ENCODE measurements around the gene IL1RAPL2. TPM values are rescaled to one million over a fixed set of nuclear protein-coding genes. Genes with fewer than 3 reads are reported as not detected.

The IL1RAPL2 gene
- total and polyA plus RNA-seq, 2 of the 8 experiments (the other 6 are each of a cell fraction or from before 2014, with no cell fraction given) = 0.20 to 1.3 TPM

DNA sequence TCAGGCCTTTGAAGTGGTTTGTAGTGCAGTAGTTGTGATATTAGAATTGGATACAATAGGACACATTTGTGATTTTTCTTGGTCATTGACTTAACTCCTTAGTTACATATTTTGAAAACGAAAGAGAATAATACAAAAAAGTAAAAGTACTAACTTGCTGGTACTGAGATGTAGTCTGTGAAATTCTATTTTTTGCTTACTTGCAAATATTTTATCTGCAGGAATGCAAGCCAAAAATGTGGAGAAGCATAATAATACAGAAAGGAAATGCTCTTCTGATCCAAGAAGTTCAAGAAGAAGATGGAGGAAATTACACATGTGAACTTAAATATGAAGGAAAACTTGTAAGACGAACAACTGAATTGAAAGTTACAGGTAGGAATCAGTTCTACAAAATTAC is 701.2 kb downstream of the IL1RAPL2 start:
- CTCF ChIA-PET (ENCODE audit: partially characterized antibody) = no interaction called here
- POLR2A ChIA-PET (ENCODE audit: partially characterized antibody) = no interaction called here

More for the DNA sequence above, 701.2 kb downstream of the IL1RAPL2 start:
- no peak overlapping the region for H2BK5ac ChIP-seq (ENCODE audit: low read depth, low read length)
- WGBS, 2 experiments (ENCODE audit: extremely low coverage in 1 of 2, insufficient coverage in 1 of 2, insufficient read length in 1 of 2, insufficient replicate concordance in 2 of 2, low coverage in 1 of 2, low lambda C conversion rate in 2 of 2, missing lambda C conversion rate in 1 of 2) = 100% methylated on average over 2 of the region's 2 CpGs; no CpG with 5 or more reads in 1 of the 2 experiments
- no peaks in the 10 kb centered on the region for H4K20me1 ChIP-seq (replicated peaks in 1 of 2; ENCODE audit: control insufficient read depth in 1 of 2, insufficient read depth in 2 of 2, low read length in 2 of 2)
- no peaks in the 10 kb centered on the region for H3K27me3 ChIP-seq (replicated peaks in 1 of 4; ENCODE audit: control insufficient read depth in 3 of 4, extremely low read depth in 1 of 4, insufficient read depth in 3 of 4, low read length in 3 of 4)
- H3K4me1 ChIP-seq (replicated peaks in 1 of 4; ENCODE audit: control insufficient read depth in 3 of 4, insufficient read depth in 4 of 4, low read length in 3 of 4) = no peaks in the 10 kb centered on the region
- no peak overlapping the region for H4K91ac ChIP-seq (replicated peaks; ENCODE audit: insufficient read length, low read length)
- H4K8ac ChIP-seq (ENCODE audit: extremely low read depth, insufficient read depth, low read length) = no peak overlapping the region
- no peak overlapping the region for H2AK5ac ChIP-seq (ENCODE audit: low read depth, low read length)
- no peaks in the 10 kb centered on the region for H3K79me2 ChIP-seq (ENCODE audit: control insufficient read depth in 1 of 2, insufficient read depth in 2 of 2, low read length in 2 of 2)
- no peak overlapping the region for H3K23ac ChIP-seq (ENCODE audit: insufficient read length)
- no peak overlapping the region for H2AFZ ChIP-seq (ENCODE audit: low read length)
- H3K14ac ChIP-seq (ENCODE audit: insufficient read length) = no peak overlapping the region
- no peaks in the 10 kb centered on the region for H3K36me3 ChIP-seq (ENCODE audit: control insufficient read depth in 2 of 4, insufficient read depth in 4 of 4, low read length in 3 of 4)
- no peaks in the 10 kb centered on the region for H3K9me3 ChIP-seq (ENCODE audit: insufficient read depth in 2 of 2, low read depth in 1 of 2, low read length in 1 of 2)
- no peak overlapping the region for H3K56ac ChIP-seq (replicated peaks; ENCODE audit: insufficient read length, low read depth, low read length)
- no peak overlapping the region for H3K4ac ChIP-seq (replicated peaks; ENCODE audit: insufficient read length, low read depth, low read length)
- H2BK20ac ChIP-seq (ENCODE audit: low read length) = no peak overlapping the region
- no peak for DNase-seq (ENCODE audit: low read depth in 1 of 2, low spot score in 2 of 2)
- H2BK15ac ChIP-seq (ENCODE audit: low read length) = no peak overlapping the region
- H3K4me3 ChIP-seq (ENCODE audit: extremely low read depth in 1 of 4, insufficient read depth in 2 of 4, low read depth in 3 of 4, low read length in 4 of 4) = no peak overlapping the region
- TF ChIP-seq BACH1 (IDR thresholded peaks at IDR 0.05; ENCODE audit: low read length) (no peak), CTBP2 (IDR thresholded peaks at IDR 0.05; ENCODE audit: borderline replicate concordance, insufficient read depth, insufficient read length, low read length) (no peak)
- TF ChIP-seq, protein P1, sequence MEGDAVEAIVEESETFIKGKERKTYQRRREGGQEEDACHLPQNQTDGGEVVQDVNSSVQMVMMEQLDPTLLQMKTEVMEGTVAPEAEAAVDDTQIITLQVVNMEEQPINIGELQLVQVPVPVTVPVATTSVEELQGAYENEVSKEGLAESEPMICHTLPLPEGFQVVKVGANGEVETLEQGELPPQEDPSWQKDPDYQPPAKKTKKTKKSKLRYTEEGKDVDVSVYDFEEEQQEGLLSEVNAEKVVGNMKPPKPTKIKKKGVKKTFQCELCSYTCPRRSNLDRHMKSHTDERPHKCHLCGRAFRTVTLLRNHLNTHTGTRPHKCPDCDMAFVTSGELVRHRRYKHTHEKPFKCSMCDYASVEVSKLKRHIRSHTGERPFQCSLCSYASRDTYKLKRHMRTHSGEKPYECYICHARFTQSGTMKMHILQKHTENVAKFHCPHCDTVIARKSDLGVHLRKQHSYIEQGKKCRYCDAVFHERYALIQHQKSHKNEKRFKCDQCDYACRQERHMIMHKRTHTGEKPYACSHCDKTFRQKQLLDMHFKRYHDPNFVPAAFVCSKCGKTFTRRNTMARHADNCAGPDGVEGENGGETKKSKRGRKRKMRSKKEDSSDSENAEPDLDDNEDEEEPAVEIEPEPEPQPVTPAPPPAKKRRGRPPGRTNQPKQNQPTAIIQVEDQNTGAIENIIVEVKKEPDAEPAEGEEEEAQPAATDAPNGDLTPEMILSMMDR (IDR thresholded peaks at IDR 0.05; ENCODE audit: control extremely low read depth in 1 of 3, insufficient read depth in 1 of 3, low read depth in 1 of 3, low read length in 3 of 3) = no peak
- no peak for FAIRE-seq
- H3K9ac ChIP-seq (replicated peaks in 1 of 4; ENCODE audit: extremely low read depth in 1 of 4, low read depth in 3 of 4, low read length in 3 of 4) = no peak overlapping the region
- H2BK120ac ChIP-seq (replicated peaks; ENCODE audit: low read depth, low read length) = no peak overlapping the region
- H3K4me2 ChIP-seq (ENCODE audit: insufficient read depth in 1 of 2, low read depth in 2 of 2, low read length in 2 of 2) = no peak overlapping the region
- no peak overlapping the region for H4K5ac ChIP-seq (ENCODE audit: insufficient read length, low read depth, low read length)
- no peaks in the 10 kb centered on the region for H3K23me2 ChIP-seq (ENCODE audit: low read depth, low read length)
- H3K79me1 ChIP-seq (ENCODE audit: low read depth, low read length) = no peaks in the 10 kb centered on the region
- no peak overlapping the region for H2BK12ac ChIP-seq (ENCODE audit: low read depth, low read length)
- no peak overlapping the region for H3K27ac ChIP-seq (ENCODE audit: low read depth, low read length)
- no peak overlapping the region for H3K18ac ChIP-seq (ENCODE audit: extremely low read depth, low read length)

Measured in H1 (cell line).